Neural progenitor cell (in vitro differentiated cells): ENCODE measurements around the gene NDUFA9.

ENCODE experiments used
- CTCF ChIP-seq: fragments of 200-600 bp; sonication (generic); IDR thresholded peaks from 2 replicates; pipeline ENCODE4 v1.5.1; 2017; ENCODE audit warnings: antibody characterized with exemption, mild to moderate bottlenecking
- EZH2 ChIP-seq: fragments of 200-600 bp; sonication (generic); IDR thresholded peaks from 2 replicates; pipeline ENCODE4 v1.6.1; 2017; ENCODE audit warnings: antibody characterized with exemption, mild to moderate bottlenecking, moderate library complexity

GRCh38 chr12:4653257-4653656 is 4.3 kb downstream of the NDUFA9 start:
- peak; percentile 6 for TF ChIP-seq CTCF
- TF ChIP-seq EZH2 = no peak
